GM21528 (cell line): ENCODE data around the gene RSPH3.
"Not testable (repeated sequence)": the region's sequence is repeated elsewhere in the genome, so short reads cannot be mapped to it uniquely, and the experiment has no call there.

Experiments used
- ATAC-seq: cut with Tn5 transposase; IDR thresholded peaks from one replicate; pipeline ENCODE4 v1.9.1; 2021; ENCODE audit warnings: mild to moderate bottlenecking, moderate library complexity; ENCODE audit not compliant: unreplicated experiment, low FRiP score

RSPH3 gene, protein sequence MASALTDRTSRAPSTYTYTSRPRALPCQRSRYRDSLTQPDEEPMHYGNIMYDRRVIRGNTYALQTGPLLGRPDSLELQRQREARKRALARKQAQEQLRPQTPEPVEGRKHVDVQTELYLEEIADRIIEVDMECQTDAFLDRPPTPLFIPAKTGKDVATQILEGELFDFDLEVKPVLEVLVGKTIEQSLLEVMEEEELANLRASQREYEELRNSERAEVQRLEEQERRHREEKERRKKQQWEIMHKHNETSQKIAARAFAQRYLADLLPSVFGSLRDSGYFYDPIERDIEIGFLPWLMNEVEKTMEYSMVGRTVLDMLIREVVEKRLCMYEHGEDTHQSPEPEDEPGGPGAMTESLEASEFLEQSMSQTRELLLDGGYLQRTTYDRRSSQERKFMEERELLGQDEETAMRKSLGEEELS

DNA sequence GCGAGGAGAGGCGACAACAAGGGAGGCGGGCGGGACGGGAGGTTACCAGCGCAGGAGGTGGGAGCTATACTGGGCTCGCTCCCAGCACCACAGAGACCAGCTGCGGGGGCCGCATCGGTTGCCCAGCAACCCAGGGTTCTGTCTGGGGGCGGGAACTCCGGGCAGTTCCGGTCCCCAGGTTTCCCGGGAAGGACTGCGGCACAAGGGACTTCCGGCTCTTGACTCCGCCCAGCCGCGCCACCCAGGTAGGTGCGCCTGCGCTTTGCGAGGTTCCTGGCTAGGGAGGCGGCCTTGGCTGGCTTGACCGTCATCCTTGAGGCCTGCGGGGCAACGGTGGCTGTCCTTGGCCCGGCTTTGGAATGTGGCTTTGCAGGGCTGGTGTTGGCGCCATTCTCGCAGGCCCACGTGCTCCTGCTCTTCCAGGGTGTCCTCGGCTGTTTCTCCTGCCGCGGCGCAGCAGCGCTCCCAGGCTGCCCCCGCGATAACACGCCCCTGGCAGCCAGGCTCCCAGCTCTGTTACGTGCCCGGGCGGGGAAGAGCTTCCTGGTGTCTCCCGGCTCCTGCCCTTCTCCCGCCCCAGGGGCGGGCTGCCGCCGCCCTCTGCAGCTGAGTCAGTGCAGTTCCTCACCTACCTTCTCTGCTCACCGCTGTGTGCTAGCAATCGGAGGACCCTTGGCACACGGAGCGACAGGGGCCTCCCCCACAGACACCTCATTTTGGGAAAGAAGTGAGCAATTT is at the start of gene RSPH3:
RSPH3 (minus strand) TSS at position 537 of the 738 bp plus-strand sequence. CDS start 652 bp downstream, outside the sequence.
- peak; percentile 92 for ATAC-seq

DNA sequence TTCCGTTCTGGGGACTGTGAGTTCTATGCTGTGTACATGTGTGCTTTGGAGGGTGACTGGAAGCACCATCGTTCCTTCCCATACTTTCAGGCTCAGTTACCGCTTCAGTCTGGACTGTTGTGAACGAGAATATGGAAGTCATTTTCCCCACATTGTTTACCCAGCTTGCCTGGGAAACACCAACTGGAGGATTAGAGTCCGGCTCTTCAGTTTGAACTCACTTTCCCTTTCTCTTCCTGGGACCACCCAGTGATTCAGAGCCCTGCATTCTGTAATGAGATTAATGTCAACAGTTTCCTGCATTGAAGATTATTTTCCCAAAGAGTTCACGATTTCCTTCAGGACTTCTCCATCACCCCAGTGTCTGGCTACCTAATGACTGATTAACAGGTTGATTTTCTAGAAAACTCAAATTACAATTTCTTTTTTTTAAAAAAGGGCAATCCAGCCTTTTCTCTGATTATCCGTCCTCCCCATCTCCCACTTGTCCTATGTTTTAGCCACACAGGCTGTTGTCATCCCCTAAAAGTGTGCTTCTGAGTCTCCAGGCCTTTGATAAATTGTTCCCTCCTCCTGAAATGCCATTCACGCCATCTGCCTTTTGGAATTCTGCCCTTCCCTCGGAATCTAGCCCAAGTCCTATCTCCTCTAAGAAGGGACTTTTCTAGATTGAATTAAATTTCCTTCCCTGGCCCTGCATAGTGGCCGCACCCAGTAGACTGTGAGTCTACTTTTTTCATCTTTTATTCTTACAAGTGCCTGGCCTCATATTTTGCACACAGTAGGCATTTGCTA is 48.1 kb upstream of the RSPH3 start:
- ATAC-seq: no peak

DNA sequence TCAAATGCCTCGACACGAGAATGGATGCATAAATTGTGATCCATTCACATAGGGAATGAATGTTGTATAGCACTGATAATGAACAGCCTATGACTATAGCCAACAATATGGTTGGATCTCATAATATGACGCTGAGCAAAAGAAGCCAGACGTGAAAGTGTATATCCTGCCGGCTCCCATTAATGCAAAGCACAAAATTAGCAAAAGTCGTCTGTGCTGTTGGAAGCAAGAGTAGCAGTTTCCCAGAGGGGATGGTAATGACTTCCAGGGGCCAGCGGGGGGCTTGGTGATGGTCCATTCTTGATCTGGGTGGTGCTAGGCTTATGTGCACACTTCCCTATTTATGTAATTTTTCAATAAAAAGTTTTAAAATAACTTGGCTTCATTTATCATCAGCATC is 45.8 kb upstream of the RSPH3 start:
- ATAC-seq: no peak

DNA sequence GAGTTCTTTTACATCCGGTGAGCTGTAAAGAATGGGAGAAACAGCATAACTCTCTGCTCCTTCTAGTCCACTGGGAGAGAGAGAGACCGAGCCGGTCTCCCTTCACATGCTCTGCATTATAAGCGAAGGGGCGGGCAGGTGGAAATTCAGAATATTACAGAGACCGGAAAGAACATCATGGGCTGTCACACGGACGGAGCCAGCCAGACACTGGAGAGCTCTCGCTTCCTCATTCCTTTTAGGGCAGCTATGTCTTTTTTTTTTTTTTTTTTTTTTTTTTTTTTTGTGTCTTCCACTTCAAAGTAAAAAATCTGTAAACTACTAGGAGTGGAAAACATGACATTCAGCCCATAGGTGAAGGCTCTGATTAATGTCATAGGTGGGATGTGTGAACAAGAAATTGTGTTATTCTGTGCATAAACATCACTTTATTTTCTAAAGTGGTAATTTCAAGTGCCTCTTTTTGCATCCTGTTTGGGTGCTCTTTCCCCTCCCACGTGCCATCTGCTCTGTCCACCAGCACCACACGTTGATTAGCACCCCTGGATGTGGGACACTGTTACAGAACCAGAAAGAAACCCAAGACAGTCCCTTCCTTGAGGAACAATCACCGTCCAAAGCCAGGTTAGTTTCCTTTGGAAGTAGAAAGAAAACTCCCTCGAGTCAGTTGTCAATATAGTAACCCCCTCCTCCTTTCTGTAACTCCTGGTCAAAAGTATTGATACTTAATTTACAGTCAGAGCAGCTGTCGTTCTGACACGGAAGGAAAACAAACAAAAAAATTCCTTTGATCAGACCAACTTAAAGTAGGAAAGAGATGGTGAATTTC is 45.1 kb upstream of the RSPH3 start, which contains the start of gene TAGAP:
TAGAP (minus strand) TSS at position 93 of the 829 bp plus-strand sequence. CDS start 845 bp downstream, outside the sequence.
- ATAC-seq: peak; percentile 87

DNA sequence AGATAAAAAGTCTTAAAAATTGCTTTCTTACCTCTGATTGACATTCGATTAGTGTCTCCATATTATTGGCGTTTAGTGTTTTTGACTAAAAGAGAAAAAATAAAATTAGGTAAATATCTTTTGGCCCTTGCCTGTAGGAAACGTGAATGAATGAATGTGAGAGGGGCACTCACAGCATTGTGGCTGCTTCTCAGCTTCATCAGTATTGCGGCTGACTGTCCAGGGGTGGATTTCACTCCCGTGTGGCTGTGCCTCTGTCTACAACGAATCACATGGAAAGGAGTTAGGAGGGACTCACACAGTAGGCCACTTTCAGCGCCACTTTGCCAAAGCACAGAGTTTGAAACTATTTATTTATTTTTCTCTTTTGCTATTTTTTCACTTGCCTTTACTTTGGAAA is 43.9 kb upstream of the RSPH3 start:
- no peak for ATAC-seq

DNA sequence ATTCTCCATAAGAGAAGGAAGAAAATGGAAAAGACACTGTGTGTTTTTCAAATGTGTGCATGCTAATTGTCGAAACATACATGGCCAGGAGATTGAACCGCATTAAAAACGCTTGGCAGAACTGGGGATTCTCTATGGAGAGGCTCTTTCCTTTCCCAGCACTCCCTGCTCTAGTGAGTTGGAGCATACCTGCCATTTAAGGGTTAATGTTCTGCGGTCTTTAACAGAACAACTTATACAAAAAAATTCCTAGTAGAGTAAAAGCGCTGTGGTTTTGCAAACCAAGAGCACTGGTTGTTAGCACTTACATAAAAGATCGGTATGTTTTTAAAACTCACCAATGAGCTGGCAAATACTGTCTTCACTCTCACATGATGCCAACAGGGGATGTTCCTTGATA is 43.2 kb upstream of the RSPH3 start:
- no peak for ATAC-seq

DNA sequence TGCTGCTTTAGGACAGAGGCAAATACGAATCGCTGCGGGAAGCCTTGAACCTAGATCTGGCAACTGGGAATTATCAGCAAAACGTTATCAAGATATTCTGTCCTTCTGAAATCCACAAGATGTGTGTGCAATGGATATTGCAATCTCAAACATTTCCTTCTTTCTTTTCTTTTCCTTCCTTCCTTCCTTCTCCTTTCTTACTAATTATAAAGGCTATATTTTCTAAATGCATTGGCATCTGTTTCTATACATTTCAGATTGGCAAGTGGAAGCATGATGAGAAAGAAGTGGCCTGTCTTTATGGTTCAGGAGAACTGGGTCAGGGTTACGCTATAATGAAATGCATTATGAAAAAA is 42.8 kb upstream of the RSPH3 start:
- no peak for ATAC-seq

DNA sequence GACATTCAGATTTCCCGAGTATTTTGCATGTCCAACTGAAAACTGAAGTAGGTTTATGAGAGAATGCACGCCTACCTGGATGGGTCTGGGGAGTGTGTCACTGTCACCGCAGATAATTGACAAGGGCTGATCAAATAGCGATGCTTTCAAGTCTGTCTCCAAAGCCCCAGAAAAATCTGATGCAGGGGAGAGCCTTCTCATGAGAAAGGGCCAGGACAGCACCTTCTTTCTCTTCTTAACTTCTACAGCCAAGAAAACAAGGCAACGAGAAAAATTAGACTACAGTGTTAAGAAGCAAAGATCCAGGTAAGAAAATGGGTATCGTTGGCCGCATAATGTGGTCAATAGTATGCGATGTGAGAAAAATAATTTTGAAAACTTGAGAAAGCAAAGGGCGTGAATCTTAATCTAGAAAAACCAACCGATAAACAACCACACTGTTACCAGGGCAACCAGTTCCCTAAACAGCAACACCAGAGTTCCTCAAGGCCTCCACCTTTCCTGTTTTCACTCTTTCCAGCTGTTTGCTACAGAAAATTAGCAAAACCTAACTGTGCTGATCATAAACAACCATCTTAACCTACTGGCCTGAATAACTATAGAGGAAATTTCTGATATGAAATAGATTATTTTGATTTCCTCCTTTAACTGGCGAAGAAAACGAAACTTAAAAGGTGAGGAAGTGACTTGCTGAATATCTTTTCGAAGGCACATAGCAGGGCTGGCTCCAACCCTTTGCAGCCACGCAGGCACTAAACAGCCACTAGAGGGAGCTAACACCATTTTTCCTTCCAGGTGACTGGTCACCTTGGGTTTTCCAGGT is 42.2 kb upstream of the RSPH3 start:
- ATAC-seq: peak; percentile 48

DNA sequence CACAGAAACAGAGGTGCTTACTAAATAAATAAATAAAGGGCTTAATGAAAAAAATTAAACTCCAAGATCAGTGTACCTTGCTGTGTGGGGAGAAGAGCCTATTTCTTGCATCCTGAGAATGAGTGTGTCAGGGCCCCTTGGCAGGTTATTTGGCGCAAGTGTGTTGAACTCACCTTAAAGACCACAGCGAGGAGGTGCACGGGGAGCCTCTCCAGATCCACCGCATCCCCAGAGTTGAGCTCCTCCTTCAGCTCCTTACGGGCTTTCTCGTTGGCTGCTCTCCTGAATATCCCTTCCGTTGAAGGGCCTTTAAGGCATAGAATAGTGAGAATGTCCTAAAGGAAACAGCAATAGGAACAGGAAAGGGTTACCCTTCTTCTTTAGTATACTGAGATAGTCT is 41.2 kb upstream of the RSPH3 start:
- no peak for ATAC-seq

DNA sequence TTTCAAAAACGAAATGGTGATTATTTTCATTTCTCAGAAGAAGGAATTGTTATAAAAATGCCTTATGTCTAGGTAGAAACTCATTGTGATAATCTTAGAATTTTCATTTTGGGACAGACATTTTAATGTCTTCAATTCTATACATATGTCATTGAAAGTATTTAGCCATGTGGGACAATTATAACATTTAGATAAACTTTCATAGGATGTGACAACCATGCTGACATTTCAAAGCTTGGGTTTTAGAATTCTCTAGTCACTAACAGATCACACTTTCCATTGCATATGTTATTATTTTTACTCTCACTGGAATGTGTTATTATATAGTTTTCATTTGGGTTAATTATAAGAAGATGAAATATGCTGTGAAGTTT is 39.9 kb upstream of the RSPH3 start:
- no peak for ATAC-seq

DNA sequence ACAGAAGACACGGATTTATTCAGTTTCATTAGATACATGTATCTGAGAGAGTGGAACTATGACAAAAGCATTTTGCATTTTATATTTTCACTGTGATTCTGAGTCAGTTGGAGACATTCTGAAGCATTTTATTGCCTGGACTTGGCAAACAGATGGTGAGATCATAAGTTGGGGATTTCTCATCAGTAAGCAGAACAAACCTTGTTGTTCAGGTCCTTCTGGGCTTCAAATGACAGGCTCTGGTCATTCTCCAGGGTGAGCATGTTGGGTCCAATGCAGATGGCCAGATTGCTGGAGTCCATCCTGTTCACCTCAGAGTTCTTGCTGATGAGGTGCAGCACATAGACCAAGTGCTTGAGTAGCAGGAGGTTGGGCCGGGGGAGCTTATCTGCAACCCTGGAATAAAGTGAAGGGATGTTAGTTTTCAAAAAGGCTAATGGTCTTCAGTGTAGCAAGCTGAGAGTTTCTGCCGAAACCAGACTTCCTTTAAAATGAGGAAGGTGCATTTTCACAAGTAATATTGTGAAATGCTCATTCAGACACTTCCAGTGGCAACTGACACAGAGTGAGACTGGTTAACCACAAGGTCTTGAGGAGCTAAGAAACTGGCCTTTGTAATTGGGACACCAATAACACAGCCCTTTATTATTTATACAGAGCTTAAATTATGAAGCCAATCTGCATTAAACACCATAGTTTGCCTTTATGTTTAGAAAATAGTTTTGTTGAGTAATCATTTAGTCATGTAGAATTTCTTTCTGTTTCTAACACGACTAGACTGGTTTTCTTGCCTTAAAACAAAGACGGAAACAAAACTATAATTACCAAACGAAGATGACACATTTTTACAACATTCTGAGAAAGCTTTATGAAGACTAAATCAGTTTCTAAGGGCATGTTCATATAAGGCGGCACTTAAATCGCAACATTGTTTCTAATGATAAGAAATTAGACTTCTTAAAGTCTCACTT is 39.2 kb upstream of the RSPH3 start:
- peak; percentile 81 for ATAC-seq

DNA sequence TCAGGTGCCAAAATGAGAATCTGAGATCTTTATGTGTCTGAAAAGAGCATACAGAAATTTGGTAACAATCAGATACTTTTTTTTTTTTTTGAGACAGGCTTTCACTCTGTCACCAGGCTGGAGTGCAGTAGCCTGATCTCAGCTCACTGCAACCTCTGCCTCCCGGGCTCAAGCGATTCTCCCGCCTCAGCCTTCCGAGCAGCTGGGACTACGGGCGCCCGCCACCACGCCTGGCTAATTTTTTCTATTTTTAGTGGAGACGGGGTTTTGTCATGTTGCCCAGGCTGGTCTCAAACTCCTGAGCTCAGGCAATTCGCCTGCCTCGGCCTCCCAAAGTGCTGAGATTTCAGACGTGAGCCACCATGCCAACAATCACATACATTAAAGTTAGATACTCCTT is 38.3 kb upstream of the RSPH3 start:
- not testable (repeated sequence) for ATAC-seq

DNA sequence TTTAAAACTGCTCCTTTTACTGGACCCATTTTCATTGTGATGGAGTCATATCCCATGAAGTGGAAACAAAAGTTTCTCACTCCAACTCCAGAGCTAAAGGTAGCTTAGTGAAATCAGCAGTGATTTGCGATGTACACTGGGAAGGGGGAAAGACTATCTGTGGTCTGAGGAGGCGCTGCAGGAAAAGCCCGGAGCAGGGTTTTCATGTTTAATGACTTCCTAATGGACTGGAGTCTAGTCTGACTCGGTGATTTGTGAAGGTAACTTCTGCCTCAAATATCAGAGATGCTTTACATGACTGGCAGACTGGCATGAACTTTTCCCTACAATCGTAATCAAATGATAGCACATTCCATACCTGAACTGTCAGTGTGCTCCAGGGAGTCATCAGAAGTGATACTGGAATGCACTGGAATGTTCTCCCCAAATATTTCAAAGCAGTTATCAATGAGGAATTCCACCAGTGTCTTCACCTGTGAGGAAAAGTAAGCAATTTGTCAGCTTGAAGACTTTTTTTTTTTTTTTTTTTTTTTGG is 37.8 kb upstream of the RSPH3 start:
- ATAC-seq: no peak

DNA sequence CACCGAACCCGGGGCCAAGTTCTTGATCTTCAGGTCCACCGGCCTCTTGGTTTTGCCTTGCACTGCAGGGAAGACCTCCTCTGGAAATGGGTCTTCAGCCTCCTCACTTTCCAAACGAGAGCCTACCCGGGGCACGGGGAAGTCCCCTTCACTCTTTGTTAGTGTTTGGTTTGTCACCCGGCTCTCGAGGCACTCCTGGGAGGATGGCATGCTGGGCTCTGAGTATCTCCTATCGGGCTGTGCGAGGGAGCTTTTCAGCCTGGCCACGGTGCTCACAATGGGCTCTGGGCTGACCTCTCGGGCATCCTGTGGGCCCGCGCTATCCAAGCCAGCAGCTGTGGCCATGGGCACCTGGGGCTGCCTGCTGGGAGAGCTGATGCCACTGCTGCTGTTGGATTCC is 36.7 kb upstream of the RSPH3 start:
- no peak for ATAC-seq

DNA sequence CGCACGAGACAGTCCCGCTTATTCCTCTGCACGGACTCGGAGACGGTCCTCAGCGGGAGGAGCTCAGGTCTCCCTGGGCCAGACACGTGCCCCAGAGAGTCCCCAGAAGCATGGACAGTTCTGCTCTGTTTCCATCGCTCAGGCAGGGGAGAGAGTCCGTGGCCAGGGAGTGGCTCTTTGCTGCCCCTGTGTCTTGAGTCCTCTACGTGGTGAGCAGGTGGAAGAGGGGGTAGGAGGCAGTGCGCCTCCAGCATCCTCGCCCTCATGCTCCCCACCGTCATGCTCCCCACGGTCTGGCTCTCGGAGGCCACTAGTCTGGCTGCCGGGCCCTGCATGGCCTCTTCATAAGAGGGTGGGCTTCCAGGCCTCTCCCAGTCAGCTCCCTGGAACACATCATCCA is 35.9 kb upstream of the RSPH3 start:
- no peak for ATAC-seq

DNA sequence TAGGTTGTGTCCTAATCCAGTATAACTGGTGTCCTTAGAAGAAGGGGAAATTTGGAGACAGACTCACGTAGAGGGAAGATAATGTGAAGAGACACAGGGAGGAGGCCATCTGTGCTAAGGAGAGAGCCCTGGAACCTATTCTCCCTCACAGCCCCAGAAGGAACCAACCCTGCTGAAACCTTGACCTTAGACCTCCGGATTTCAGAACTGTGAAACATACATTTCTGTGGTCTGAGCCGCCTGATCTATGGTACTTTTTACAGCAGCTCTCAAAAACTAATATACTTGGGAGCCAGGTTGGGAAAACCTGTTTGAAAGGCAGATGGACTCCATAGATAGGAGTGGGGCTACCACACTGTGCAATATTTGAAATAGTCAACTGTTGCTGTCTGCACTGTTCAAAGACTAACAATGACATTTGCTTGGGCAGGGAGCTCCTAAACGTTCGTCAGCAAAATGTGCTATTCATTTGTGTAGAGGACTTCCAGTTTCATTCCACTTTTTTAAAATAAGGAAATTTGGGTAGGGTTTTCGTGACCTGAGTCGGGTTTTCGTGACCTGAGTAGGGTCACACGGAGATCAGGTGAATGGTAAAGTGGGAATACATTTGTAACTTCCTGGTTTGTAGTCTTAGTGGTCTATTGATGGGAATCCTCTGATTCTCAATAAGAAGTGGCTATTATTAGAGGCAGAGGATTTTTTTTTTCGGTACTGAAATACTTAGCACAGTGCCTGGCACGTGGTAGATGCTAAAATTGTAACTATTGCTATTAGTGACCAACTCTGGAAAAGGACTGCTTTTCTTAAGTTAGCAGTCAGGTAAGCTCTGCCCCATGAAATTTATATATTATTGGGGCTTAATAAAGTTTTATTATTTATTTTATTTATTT is 33.4 kb upstream of the RSPH3 start:
- no peak for ATAC-seq

DNA sequence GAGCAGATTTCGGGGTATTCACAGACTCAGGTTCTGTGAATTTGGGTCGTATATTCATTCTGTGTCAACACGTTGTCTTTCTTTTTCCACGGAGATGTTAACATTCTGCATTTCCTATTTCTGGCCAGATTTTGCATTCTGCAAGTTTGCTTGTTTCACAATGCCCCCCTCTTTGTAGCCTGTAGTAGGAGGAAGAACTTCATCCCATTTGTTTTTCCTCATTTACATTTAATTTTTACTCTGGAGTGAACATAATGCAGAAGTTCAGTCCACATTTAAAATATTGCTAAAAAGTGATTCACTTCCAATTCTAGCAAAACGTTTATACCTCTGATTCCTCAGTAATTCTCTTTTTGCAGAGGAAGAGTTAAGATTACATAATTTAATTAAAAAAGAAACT is 31.8 kb upstream of the RSPH3 start:
- ATAC-seq: no peak
